ENCODE results near the gene TBC1D22A. TPM values are rescaled to one million over a fixed set of nuclear protein-coding genes. Genes with fewer than 3 reads are reported as not detected.

The TBC1D22A gene
- total RNA-seq, 1 donor from 2014 or later = 87.8 TPM

DNA sequence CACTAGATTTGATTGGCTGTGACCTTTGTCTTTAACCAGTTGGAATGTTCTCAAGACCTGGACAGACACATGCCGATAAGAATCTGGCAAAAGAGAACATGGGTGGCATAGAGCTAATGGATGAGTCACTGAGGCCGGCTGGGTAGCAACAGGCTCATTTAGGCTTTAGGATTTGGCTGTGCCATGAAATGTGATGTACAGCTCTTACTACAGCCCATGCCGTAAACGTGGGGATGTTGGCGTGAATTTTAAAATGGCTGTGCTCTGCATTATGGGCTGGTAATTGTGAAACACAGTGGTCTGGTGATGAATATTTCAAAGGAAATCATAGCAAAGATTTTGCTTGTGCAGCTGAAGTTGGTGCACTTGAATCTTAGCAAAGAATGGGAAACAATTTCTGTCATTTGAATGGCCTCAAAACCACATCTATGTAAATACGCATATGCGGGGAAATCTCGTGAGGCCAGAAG is 332.4 kb downstream of the TBC1D22A start:
- DNase-seq (ENCODE audit: low spot score in 2 of 2) = no peak
- Histone ChIP-seq H3K9me3 (no peaks in the 10 kb centered on the region), H3K4me3 (no peak overlapping the region), H3K4me1 (no peaks in the 10 kb centered on the region), H3K27me3 (no peaks in the 10 kb centered on the region), H3K36me3 (no peaks in the 10 kb centered on the region), H3K27ac (no peak overlapping the region)
- TF ChIP-seq, protein P1, sequence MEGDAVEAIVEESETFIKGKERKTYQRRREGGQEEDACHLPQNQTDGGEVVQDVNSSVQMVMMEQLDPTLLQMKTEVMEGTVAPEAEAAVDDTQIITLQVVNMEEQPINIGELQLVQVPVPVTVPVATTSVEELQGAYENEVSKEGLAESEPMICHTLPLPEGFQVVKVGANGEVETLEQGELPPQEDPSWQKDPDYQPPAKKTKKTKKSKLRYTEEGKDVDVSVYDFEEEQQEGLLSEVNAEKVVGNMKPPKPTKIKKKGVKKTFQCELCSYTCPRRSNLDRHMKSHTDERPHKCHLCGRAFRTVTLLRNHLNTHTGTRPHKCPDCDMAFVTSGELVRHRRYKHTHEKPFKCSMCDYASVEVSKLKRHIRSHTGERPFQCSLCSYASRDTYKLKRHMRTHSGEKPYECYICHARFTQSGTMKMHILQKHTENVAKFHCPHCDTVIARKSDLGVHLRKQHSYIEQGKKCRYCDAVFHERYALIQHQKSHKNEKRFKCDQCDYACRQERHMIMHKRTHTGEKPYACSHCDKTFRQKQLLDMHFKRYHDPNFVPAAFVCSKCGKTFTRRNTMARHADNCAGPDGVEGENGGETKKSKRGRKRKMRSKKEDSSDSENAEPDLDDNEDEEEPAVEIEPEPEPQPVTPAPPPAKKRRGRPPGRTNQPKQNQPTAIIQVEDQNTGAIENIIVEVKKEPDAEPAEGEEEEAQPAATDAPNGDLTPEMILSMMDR (IDR thresholded peaks at IDR 0.05) = no peak
- intact Hi-C loops (cut with DNase I) = no loop called here

DNA sequence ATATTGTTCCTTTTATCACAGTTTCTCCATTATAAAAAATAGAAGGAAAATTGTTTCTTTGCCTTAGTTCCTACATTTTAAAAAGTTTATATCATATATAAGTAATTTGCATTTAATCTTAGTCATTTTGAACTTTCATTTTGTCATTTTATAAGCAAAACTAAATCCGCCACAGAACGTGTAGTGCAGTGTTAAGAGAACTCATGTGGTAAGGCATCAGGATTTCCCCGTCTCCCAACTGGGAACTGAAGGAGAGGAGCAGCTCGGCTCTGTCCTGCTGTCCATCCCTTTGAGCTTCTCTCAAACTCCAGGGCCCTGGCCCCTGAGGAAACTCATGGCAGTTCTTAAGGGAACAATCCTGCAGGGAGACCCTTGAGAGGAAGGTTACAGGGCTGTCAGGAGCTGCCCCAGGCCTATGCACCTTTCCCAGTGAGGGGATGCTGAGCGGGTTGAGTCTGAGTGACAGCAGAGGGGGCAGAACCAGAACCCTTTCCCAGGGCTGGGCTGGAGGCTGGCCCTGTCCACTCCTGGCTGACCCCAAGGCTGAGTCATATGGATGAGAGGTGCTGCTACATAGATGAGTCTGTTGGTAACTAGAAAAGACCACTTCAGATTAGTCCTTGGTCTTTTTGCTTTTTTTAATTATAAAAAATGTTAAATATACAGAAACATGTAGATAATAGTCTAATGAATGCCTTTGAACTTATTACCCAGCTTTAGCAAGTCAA is 333.1 kb downstream of the TBC1D22A start:
- intact Hi-C loops (cut with DNase I) = no loop called here
- no peaks in the 10 kb centered on the region for H3K4me1 ChIP-seq
- DNase-seq (ENCODE audit: low spot score in 2 of 2) = no peak
- H3K27ac ChIP-seq = no peak overlapping the region
- H3K4me3 ChIP-seq = no peak overlapping the region
- no peaks in the 10 kb centered on the region for H3K36me3 ChIP-seq
- H3K9me3 ChIP-seq = no peaks in the 10 kb centered on the region
- no peaks in the 10 kb centered on the region for H3K27me3 ChIP-seq
- TF ChIP-seq, protein P1 (IDR thresholded peaks at IDR 0.05) = no peak

DNA sequence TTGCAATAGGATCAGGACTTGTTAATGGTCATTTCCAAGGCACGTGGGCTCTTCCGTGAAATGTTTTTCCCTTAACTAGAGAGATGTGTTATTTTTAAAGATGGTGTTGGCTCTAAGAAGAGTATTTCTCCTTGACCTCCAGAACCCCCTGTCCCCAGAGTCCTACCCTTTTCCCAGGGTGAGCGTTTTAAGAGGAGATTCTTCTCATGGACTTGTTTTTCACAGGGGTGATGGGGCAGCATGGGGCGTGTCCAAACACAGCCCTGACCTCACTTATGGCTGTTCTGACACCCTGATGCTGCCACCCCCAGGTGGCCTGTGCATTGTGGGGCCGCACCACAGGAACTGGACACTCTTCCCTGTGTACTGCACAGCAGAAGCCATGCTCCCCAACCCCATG is 335.7 kb downstream of the TBC1D22A start:
- TF ChIP-seq, protein P1 (IDR thresholded peaks at IDR 0.05) = no peak
- H3K27me3 ChIP-seq = no peaks in the 10 kb centered on the region
- H3K27ac ChIP-seq = no peak overlapping the region
- intact Hi-C loops (cut with DNase I) = no loop called here
- no peaks in the 10 kb centered on the region for H3K4me1 ChIP-seq
- H3K9me3 ChIP-seq = no peaks in the 10 kb centered on the region
- no peaks in the 10 kb centered on the region for H3K36me3 ChIP-seq
- no peak overlapping the region for H3K4me3 ChIP-seq
- no peak for DNase-seq (ENCODE audit: low spot score in 2 of 2)

DNA sequence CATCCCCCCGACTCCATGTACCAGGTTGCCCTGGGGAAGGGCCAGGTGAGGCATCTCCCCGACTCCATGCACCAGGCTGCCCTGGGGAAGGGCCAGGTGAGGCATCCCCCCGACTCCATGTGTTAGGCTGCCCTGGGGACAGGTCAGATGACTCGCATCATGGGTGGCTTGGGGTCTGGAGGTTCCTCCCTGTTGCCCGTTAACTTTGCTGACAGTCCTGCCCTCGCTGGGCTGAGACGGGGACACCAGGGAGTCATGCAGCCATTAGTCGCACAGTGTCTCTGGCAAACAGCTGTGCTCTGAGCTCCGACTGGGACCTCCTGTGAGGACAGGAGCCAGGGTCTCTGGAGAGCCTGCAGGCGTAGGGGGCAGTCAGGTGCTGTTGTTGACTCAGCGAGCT is 336.1 kb downstream of the TBC1D22A start:
- H3K27ac ChIP-seq = no peak overlapping the region

DNA sequence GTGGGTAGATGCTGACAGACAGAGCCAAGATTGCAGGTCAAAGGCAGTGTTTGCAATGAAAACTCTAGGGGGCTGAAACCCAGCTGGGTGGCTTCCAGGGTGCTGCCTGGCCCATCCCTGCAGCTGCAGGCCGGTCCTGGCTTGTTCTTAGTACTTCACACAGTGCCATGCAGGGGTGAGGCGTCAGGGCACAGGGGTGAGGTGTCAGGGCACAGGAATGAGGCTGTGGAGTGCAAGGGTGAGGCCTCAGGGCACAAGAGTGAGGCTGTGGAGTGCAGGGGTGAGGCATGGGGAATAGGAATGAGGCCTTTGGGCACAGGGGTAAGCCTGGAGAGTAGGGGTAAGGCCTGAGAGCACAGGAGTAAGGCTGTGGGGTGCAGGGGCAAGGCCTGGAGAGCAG is 337.6 kb downstream of the TBC1D22A start:
- H3K27ac ChIP-seq = no peak overlapping the region
- intact Hi-C loops (cut with DNase I) = no loop called here
- DNase-seq (ENCODE audit: low spot score in 2 of 2) = no peak
- TF ChIP-seq, protein P1 (IDR thresholded peaks at IDR 0.05) = no peak
- no peak overlapping the region for H3K4me3 ChIP-seq
- H3K4me1 ChIP-seq = no peaks in the 10 kb centered on the region
- H3K27me3 ChIP-seq = no peaks in the 10 kb centered on the region
- no peaks in the 10 kb centered on the region for H3K9me3 ChIP-seq
- H3K36me3 ChIP-seq = no peaks in the 10 kb centered on the region

More for the DNA sequence above, 336.1 kb downstream of the TBC1D22A start:
- Histone ChIP-seq H3K4me1 (no peaks in the 10 kb centered on the region), H3K27me3 (no peaks in the 10 kb centered on the region), H3K4me3 (no peak overlapping the region), H3K36me3 (no peaks in the 10 kb centered on the region), H3K9me3 (no peaks in the 10 kb centered on the region)
- DNase-seq (ENCODE audit: low spot score in 2 of 2) = no peak
- TF ChIP-seq, protein P1 (IDR thresholded peaks at IDR 0.05) = no peak
- intact Hi-C loops (cut with DNase I) = no loop called here

Data from ascending aorta (tissue), 2 donors.